GM12872 (cell line): Measurements from ENCODE around the gene SLC12A8.

ENCODE experiments used
- CTCF ChIP-seq: IDR thresholded peaks from 3 replicates; pipeline ENCODE4 v1.5.1; 2011; ENCODE audit warnings: low read depth, mild to moderate bottlenecking, low read length, moderate library complexity; ENCODE audit not compliant: insufficient read depth

The SLC12A8 gene

GRCh38 chr3:125214738-125215137 lies 2.2 kb upstream of the SLC12A8 start:
- no peak for TF ChIP-seq CTCF

DNA sequence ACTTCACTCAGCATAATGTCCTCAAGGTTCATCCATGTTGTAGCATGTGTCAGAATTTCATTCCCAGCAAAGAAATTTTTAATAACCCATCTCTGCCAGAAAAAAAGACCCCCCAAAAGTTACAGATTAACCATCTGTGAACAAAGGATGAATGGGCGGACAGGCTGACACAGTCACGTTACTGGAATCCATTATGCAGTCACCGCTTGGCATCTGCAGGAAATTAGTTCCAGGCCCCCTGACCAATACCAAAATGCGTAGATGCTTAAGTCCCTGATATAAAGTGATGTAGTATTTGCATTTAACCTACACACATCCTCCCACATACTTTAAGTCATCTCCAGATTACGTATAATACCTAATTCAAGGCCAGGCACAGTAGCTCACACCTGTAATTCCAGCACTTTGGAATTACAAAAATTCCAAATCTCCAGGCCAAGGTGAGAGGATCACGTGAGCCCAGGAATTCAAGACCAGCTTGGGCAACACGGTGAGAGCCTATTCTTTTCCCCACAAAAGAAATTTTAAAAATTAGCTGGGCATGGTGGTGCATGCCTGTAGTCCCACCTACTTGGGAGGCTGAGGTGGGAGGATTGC lies 1.5 kb upstream of the SLC12A8 start:
- TF ChIP-seq CTCF: no peak

- TF ChIP-seq CTCF: no peak
These were observed 812 bp upstream of the SLC12A8 start for GRCh38 chr3:125213364-125213755.

DNA sequence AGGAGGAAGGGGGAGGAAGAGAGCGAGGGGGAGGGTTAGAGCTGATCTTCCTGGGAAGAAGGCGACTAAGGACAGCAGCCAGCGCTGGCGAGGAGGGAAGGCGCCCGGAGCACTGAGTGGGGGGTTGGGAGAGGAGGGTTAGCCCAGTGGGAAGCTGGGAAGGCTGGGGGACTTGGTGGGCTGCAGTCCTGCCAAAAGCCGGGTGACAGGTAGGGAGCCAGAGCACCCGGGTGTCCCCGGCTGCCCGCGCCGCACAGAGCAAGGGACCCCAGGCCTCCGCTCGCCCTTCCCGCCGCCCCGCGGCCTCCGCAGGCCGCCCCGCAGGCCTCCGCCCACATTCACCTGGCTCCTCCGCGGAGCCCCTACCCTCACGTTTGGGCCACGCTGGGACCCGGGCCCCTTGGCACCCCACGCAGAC lies 448 bp downstream of the SLC12A8 start:
- no peak for TF ChIP-seq CTCF

GRCh38 chr3:125211523-125212090 lies 941 bp downstream of the SLC12A8 start:
- TF ChIP-seq CTCF: no peak

GRCh38 chr3:125207949-125208568 lies 4.5 kb downstream of the SLC12A8 start:
- TF ChIP-seq CTCF: no peak

- no peak for TF ChIP-seq CTCF
These were observed 5.0 kb downstream of the SLC12A8 start for GRCh38 chr3:125207507-125207906.
